Cardiac fibroblast (primary cell): ENCODE data around the gene TBC1D5.

Experiments used
- DNase-seq, 2 donors: peaks; one replicate each; pipeline versions ENCODE4 v3.0.0 to v3.0.0-alpha.2; 2010; ENCODE audit warnings: low read depth in 2 of 2
- H3K4me3 ChIP-seq, 2 donors: replicated peaks in 1 of 2; 1 replicate in 1 of 2; 2 replicates in 1 of 2; pipeline ENCODE4 v1.5.1; 2011; ENCODE audit warnings: low read depth in 2 of 2, low read length in 2 of 2, mild to moderate bottlenecking in 2 of 2, moderate library complexity in 1 of 2
- TF ChIP-seq, protein P1 (sequence below): IDR thresholded peaks from one replicate; pipeline ENCODE4 v1.5.1; 2011; ENCODE audit warnings: low read depth, mild to moderate bottlenecking, low read length, inconsistent platforms

Gene TBC1D5

GRCh38 chr3:17390785-17391184 lies 351.6 kb downstream of the TBC1D5 start:
- DNase-seq: no peak
- TF ChIP-seq, protein P1, sequence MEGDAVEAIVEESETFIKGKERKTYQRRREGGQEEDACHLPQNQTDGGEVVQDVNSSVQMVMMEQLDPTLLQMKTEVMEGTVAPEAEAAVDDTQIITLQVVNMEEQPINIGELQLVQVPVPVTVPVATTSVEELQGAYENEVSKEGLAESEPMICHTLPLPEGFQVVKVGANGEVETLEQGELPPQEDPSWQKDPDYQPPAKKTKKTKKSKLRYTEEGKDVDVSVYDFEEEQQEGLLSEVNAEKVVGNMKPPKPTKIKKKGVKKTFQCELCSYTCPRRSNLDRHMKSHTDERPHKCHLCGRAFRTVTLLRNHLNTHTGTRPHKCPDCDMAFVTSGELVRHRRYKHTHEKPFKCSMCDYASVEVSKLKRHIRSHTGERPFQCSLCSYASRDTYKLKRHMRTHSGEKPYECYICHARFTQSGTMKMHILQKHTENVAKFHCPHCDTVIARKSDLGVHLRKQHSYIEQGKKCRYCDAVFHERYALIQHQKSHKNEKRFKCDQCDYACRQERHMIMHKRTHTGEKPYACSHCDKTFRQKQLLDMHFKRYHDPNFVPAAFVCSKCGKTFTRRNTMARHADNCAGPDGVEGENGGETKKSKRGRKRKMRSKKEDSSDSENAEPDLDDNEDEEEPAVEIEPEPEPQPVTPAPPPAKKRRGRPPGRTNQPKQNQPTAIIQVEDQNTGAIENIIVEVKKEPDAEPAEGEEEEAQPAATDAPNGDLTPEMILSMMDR: no peak
- H3K4me3 ChIP-seq: no peak overlapping the region

DNA sequence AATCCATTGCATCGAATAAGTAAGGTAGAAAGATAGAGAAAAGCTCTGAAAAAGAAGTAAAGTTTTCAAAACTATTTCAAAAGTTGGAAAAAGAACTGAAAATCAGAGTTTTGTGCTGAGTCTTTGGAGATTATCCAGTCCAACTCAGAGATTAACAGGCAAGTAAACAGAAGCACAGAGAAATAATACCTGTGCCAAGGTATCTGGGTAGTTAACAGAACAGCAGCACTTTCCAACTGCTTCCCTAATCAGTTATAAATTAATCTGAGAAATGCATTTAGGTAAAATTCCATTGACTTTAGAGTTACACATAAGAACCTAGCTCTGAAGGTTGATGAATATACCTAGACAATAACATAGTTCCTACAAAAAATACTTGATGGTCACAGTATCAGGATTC lies 355.3 kb downstream of the TBC1D5 start:
- DNase-seq: no peak
- TF ChIP-seq, protein P1: no peak
- H3K4me3 ChIP-seq: no peak overlapping the region

- no peak overlapping the region for H3K4me3 ChIP-seq
- DNase-seq: no peak
- TF ChIP-seq, protein P1: no peak
Observed at GRCh38 chr3:17386432-17386831, 356.0 kb downstream of the TBC1D5 start.

DNA sequence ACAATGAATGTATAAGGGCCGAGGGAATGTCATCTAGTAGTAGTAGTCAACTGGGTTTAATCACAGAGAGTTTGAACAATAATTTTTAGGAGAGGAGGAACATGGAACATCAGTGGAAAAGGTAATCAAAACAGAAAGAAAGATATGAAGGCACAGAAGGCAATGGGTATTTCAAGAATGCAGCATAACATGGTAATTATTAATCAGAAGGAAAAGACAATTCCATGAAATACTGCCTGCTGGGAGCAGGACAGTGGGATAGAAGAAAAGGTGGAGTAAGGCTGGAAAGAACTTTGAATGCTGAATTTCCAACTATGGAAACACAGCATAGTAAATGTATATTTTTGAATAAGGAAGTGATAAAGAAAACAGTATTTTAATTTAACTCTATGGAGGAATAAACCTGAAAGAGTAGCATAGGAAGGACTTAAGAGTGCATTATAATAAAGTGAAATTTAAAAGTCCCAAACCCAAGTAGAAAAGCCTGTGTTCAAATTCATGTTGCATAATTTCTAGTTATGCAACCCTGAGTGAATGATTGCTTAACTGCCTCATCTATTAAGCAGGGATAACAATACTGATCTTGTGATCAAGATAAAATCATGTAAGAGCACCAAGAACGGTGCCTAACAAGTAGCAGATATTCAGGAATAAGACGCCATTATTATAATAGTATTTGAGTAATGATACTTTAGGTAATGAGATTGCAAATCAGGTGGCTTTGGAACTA lies 357.7 kb downstream of the TBC1D5 start:
- H3K4me3 ChIP-seq: no peak overlapping the region
- DNase-seq: peak in 1 of 2 donors; percentile 58
- TF ChIP-seq, protein P1: no peak

DNA sequence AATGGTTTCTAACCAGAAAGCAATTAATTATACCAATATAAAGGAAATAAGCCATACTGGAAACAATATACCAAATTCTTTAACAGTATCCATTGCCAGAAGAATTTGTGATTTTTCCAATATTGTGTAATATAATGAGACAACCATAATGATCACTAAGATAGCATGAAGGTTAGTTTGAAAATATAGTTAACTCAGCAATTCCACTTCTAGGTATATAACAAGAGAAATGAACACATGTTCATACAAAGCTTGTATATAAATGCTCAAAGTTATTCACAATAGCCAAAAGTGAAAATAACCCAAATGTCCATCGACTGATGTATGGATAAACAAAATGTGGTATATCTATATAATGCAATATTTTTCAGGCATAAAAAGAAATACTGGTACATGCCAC lies 369.1 kb downstream of the TBC1D5 start:
- peak in 1 of 2 donors; percentile 2 for DNase-seq
- TF ChIP-seq, protein P1: no peak
- no peak overlapping the region for H3K4me3 ChIP-seq

- DNase-seq: peak; percentile 16 to 75
- no peak overlapping the region for H3K4me3 ChIP-seq
- TF ChIP-seq, protein P1: no peak
Observed at GRCh38 chr3:17372362-17373210, 369.8 kb downstream of the TBC1D5 start.
